ENCODE results near the gene CCDC88A.

GRCh38 chr2:55428258-55428657 lies 8.6 kb upstream of the CCDC88A start:
- TF ChIP-seq CTCF (conservative IDR thresholded peaks at IDR 0.05) (no peak), EZH2 (IDR thresholded peaks at IDR 0.05; ENCODE audit: low read depth) (no peak)
